HG03565 (cell line): ENCODE data around the gene SSR2.
"Not testable (repeated sequence)": the region's sequence is repeated elsewhere in the genome, so short reads cannot be mapped to it uniquely, and the experiment has no call there.

Experiments used
- ATAC-seq: cut with Tn5 transposase; IDR thresholded peaks from one replicate; pipeline ENCODE4 v1.9.1; 2021; ENCODE audit warnings: mild to moderate bottlenecking, moderate library complexity; ENCODE audit not compliant: unreplicated experiment

SSR2 gene

GRCh38 chr1:156048663-156049258, 28.0 kb upstream of the SSR2 start:
- no peak for ATAC-seq

DNA sequence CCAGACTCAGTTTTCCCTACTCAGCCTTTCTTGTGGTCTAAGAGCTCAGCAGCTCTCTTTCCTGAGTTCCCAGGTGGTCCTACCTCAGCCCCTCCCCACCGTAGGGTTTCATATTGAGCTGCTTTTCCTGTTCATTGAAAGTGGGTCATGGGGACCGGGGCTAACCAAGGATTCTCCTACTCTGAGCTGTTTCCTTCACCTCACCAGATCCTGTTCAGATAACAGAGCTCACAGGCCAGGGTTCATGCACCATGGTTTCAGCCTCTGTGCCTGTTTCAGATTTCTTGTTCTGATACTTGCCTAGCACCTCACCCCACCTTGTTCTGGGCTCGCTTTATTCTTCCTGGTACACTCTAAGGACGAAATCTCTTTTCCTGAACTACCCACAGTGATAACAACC, 24.3 kb upstream of the SSR2 start:
- ATAC-seq = no peak

DNA sequence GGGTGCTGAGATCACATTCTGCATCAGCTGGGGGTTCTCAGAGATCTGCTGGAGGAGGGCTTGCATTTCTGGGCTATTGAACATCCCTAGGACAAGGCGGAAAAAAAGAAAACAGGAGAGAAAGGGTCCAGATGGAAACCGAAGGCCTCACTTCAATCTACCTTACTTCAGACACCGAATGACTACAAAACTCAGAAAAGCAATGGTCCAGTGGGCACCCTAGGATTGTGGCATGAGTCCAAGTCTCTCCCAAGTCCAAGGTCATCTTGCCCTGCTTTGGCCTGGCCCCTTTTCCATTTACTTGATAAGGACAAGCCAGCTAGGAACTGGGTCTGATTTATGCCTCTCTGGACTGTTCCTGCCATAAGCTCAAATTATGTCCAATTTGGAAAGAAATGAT, 22.1 kb upstream of the SSR2 start:
- no peak for ATAC-seq

- not testable (repeated sequence) for ATAC-seq
These were observed 14.2 kb upstream of the SSR2 start for GRCh38 chr1:156034991-156035390.

GRCh38 chr1:156033011-156033410, 12.3 kb upstream of the SSR2 start:
- no peak for ATAC-seq

DNA sequence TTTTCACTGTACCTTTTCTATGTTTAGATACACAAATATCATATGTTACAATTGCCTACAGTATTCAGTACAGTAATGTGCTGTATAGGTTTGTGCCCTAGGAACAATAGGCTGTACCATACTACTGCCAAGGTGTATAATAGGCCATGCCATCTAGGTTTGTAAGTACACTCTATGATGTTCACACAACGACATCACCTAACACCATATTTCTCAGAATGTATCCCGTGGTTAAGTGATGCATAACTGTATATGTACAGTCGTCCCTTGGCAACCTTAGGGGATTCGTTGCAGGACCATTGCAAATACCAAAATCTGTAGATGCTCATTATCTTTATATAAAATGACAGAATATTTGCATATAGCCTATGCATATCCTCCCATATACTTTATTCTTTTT, 5.8 kb upstream of the SSR2 start:
- ATAC-seq = no peak

DNA sequence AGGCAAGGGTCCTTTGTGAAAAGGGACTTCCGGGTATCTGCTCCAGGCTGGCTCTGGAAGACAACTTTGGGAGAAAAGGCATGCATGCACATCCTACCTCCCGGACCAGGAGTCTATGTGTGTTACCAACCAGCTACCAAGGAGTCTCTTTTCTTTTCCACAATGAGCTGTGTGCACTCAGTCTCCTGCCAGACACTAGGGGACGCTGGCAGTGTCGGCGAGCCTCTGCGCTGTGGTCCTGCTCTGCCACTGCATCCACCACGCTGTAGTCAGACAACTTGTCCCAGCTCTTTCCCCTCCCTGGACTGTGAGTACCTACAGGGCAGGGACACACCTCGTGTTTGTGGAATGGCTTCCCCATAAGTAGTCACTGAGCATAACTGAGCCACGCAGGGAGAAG, 5.1 kb upstream of the SSR2 start:
- ATAC-seq = no peak

GRCh38 chr1:156024801-156025200, 4.0 kb upstream of the SSR2 start:
- ATAC-seq = no peak

DNA sequence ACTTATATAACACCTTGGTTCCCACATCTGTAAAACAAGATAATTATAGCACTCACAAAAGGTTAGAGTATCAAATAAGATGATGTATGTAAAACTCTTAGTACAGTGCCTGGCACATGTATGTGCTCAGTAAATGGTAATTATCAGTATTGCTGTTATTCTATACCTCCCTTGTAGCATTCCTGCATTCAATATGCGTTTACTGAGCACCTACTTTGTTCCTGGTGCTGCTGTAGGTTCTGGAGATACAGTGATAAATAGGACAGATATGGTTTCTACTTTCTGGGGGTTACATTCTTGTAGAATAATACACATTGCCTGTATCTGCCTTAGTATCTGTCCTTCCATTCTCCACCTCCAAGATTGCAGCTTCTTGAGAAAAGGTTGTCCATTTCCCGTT, 1.2 kb upstream of the SSR2 start:
- no peak for ATAC-seq

GRCh38 chr1:156021093-156021428, 310 bp upstream of the SSR2 start:
- ATAC-seq = no peak

- no peak for ATAC-seq
These were observed 832 bp downstream of the SSR2 start for GRCh38 chr1:156019946-156020292.

- ATAC-seq = no peak
These were observed 5.9 kb downstream of the SSR2 start for GRCh38 chr1:156014829-156015228.

GRCh38 chr1:156012051-156012817, 8.5 kb downstream of the SSR2 start:
- ATAC-seq = peak; percentile 72

DNA sequence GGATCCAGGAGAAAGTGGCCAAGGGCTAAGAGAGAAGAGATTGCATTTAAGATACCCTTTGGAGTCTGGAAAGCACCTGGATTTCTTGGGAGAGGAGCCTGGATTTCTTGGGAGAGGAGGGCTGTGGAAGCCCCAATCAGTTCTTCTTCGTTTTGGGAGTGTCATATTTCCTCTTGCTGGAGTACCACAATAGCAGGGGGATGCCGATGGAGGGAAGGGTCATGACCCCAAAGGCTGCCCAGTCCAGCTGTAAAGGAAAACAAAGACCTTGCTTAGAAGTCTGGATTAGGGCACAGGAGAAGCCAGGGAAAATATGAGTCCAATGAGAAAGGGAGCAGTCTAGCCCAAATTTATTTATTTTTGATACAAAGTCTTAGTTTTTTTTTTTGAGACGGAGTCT, 11.3 kb downstream of the SSR2 start:
- ATAC-seq = no peak

DNA sequence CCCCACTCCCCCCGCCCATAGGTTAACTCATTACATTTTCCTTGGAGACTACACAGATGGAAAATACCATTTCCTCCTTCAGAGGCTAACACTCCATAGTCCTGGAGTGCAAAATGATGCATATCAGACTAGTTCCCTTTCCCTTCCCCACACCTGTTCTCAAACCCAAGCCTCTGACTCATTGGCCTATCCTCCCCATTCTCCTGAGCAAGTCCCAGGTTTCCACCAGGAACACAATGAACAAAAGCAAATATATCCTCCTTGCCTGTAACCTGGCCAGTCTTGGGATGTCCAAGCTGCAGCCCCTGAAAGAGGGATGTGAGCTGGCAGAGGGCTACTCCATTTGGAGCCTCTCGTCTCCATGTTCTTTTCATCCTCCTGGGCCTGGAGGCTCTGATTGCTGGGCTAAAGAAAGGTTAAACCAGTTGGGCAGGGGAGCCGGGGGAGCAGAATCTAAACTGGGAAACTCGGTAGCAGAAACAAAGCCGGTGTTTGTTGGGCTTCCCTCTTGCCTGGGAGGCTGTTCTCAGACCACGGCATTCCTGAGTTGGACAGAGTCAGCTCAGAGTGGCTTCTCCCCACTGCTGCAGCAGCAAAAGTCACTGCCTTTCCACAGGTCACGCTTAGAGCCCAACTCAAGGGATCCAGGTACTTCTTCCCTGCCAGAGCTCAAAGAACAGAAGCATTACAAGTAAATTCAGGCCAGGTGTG, 13.9 kb downstream of the SSR2 start:
- no peak for ATAC-seq

GRCh38 chr1:156004843-156005584, 15.7 kb downstream of the SSR2 start:
- ATAC-seq = no peak

- no peak for ATAC-seq
These were observed 16.9 kb downstream of the SSR2 start for GRCh38 chr1:156003923-156004188.

- ATAC-seq = no peak
These were observed 18.4 kb downstream of the SSR2 start for GRCh38 chr1:156002188-156002911.

DNA sequence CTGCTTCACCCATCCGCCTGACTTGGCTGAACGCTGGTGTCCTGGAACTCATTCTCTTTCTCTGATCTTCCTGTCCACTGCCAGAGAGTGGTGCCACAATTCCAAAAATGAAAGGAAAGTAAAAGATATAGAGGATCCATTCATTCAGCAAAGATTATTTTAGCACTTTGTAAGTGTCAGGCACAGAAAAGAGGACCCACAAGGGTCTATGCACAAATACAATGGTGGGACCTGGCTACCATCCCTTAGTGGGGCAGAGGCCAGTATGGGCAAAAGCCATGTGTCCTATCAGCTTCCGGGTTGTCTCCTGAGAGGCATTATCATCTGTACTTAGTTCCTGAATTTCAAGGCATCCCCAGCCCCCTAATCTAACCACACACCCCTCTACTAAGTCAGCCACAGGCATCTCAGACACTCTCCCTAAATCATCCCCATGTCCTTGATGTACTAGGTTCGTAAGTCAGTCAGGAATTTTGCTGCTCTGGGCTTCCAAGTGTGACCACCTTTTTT, 19.0 kb downstream of the SSR2 start:
- ATAC-seq = no peak

GRCh38 chr1:156001021-156001661, 19.6 kb downstream of the SSR2 start:
- no peak for ATAC-seq

- no peak for ATAC-seq
These were observed 20.8 kb downstream of the SSR2 start for GRCh38 chr1:155999964-156000363.
